ENCODE measurements around the gene AP3S1.
"Not testable (repeated sequence)": the region's sequence is repeated elsewhere in the genome, so short reads cannot be mapped to it uniquely, and the experiment has no call there.

Gene AP3S1

GRCh38 chr5:115875447-115875846, 33.7 kb downstream of the AP3S1 start:
- no peak for DNase-seq

GRCh38 chr5:115877342-115877741, 35.6 kb downstream of the AP3S1 start:
- not testable (repeated sequence) for DNase-seq

GRCh38 chr5:115882434-115882833, 40.7 kb downstream of the AP3S1 start:
- not testable (repeated sequence) for DNase-seq

GRCh38 chr5:115884704-115885103, 43.0 kb downstream of the AP3S1 start:
- no peak for DNase-seq

- not testable (repeated sequence) for DNase-seq
Observed at GRCh38 chr5:115885208-115885607, 43.5 kb downstream of the AP3S1 start.

GRCh38 chr5:115888027-115888426, 46.3 kb downstream of the AP3S1 start:
- peak; percentile 5 for DNase-seq

- DNase-seq = no peak
Observed at GRCh38 chr5:115892021-115892420, 50.3 kb downstream of the AP3S1 start.

- no peak for DNase-seq
Observed at GRCh38 chr5:115894342-115894741, 52.6 kb downstream of the AP3S1 start.

- DNase-seq = no peak
Observed at GRCh38 chr5:115895821-115896220, 54.1 kb downstream of the AP3S1 start.

- no peak for DNase-seq
Observed at GRCh38 chr5:115898656-115899055, 56.9 kb downstream of the AP3S1 start.

- no peak for DNase-seq
Observed at GRCh38 chr5:115907177-115907576, 65.4 kb downstream of the AP3S1 start.

GRCh38 chr5:115913623-115914400, 72.1 kb downstream of the AP3S1 start:
- not testable (repeated sequence) for DNase-seq

GRCh38 chr5:115920171-115920725, 78.5 kb downstream of the AP3S1 start:
- DNase-seq = no peak

GRCh38 chr5:115928578-115929407, 87.1 kb downstream of the AP3S1 start:
- not testable (repeated sequence) for DNase-seq

GRCh38 chr5:115930171-115930570, 88.4 kb downstream of the AP3S1 start:
- not testable (repeated sequence) for DNase-seq

GRCh38 chr5:115930630-115931337, 89.0 kb downstream of the AP3S1 start:
- no peak for DNase-seq

- DNase-seq = no peak
Observed at GRCh38 chr5:115932991-115933390, 91.3 kb downstream of the AP3S1 start.

GRCh38 chr5:115934388-115934974, 92.7 kb downstream of the AP3S1 start:
- no peak for DNase-seq

- DNase-seq = no peak
Observed at GRCh38 chr5:115936031-115936430, 94.3 kb downstream of the AP3S1 start.

GRCh38 chr5:115939059-115939458, 97.3 kb downstream of the AP3S1 start:
- no peak for DNase-seq

GRCh38 chr5:115940080-115940810, 98.5 kb downstream of the AP3S1 start:
- DNase-seq = no peak
